Tibial artery (tissue), 4 donors: ENCODE results near the gene FSIP1.

Source experiments
- DNase-seq, 2 donors: peaks; one replicate each; pipeline ENCODE4 v3.0.0-alpha.2; 2019
- H3K27ac ChIP-seq, 2 donors: fragments of 200-600 bp; sonication (generic) in 1 of 2; 1 replicate in 1 of 2; 2 replicates in 1 of 2; pipeline ENCODE4 v1.5.1; 2018 to 2019; ENCODE audit warnings: mild to moderate bottlenecking in 1 of 2
- H3K27me3 ChIP-seq, 2 donors: fragments of 200-600 bp; sonication (generic) in 1 of 2; one replicate each; pipeline versions ENCODE4 v1.5.1 to v1.6.0; 2016 to 2019
- H3K36me3 ChIP-seq, 3 donors: fragments of 200-600 bp; sonication (generic) in 2 of 3; one replicate each; pipeline ENCODE4 v1.5.1; 2016 to 2019; ENCODE audit warnings: mild to moderate bottlenecking in 2 of 3
- H3K4me1 ChIP-seq, 4 donors: fragments of 200-600 bp; sonication (generic) in 2 of 4; 1 replicate in 3 of 4; 2 replicates in 1 of 4; pipeline ENCODE4 v1.5.1; 2016 to 2019
- H3K4me3 ChIP-seq, 2 donors: fragments of 200-600 bp; sonication (generic) in 1 of 2; 1 replicate in 1 of 2; 2 replicates in 1 of 2; pipeline ENCODE4 v1.5.1; 2018 to 2019; ENCODE audit warnings: mild to moderate bottlenecking in 2 of 2
- H3K9me3 ChIP-seq, 3 donors: fragments of 200-600 bp; sonication (generic) in 1 of 3; one replicate each; pipeline ENCODE4 v1.5.1; 2016 to 2019
- intact Hi-C: fragments of 100-400 bp; cut with DNase I; formaldehyde crosslinking; loops from one replicate; pipeline ENCODE4 v1.15.0; 2023; ENCODE audit warnings: low total_unique reads
- TF ChIP-seq, protein P1 (sequence below), 2 experiments: fragments of 200-600 bp in 1 of 2; fragments of 450-650 bp in 1 of 2; IDR thresholded peaks; one replicate each; pipeline ENCODE4 v1.5.1; 2017 to 2019; ENCODE audit warnings: antibody characterized with exemption in 2 of 2, mild to moderate bottlenecking in 1 of 2, moderate library complexity in 1 of 2

The FSIP1 gene

DNA sequence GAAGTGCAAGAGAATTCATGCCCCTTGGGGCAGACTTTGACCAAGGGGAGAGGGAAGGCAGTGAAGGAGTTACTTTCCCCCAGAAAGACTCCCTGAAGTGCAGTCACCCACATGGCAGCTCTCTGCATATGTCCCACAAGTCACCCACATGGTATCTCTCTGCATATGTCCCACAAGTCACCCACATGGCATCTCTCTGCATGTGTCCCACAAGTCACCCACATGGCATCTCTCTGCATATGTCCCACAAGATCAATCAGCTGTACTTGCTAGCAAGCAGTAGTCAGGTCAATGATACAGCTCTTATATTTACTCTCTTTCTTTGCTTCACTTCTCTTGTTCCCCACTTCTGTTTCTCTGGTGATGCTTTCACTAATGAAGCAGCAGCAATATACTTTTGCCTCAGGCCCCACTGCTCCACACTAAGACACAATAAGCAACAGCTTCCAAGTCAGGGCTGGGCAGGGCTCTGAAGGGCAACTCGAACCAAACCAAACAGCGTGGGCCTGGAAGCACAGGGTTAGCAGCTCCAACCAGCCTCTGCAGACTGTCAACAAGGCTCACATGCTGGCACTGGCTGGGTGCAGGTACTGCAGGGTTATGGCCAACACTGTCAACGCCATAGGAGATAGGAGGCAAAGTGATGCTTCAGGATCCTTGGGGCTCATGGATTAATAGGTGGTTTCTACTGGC, 155.0 kb downstream of the FSIP1 start:
- Histone ChIP-seq H3K27ac (peak overlapping the region in 1 of 2 donors; percentile 11), H3K9me3 (no peaks in the 10 kb centered on the region), H3K4me3 (no peak overlapping the region), H3K36me3 (no peaks in the 10 kb centered on the region), H3K27me3 (no peaks in the 10 kb centered on the region), H3K4me1 (peaks cover 5 to 35% (median 17%) of the 10 kb centered on the region in 4 donors)
- TF ChIP-seq, protein P1, sequence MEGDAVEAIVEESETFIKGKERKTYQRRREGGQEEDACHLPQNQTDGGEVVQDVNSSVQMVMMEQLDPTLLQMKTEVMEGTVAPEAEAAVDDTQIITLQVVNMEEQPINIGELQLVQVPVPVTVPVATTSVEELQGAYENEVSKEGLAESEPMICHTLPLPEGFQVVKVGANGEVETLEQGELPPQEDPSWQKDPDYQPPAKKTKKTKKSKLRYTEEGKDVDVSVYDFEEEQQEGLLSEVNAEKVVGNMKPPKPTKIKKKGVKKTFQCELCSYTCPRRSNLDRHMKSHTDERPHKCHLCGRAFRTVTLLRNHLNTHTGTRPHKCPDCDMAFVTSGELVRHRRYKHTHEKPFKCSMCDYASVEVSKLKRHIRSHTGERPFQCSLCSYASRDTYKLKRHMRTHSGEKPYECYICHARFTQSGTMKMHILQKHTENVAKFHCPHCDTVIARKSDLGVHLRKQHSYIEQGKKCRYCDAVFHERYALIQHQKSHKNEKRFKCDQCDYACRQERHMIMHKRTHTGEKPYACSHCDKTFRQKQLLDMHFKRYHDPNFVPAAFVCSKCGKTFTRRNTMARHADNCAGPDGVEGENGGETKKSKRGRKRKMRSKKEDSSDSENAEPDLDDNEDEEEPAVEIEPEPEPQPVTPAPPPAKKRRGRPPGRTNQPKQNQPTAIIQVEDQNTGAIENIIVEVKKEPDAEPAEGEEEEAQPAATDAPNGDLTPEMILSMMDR (IDR thresholded peaks at IDR 0.05), result no peak
- intact Hi-C loops, result no loop called here
- DNase-seq, result no peak

DNA sequence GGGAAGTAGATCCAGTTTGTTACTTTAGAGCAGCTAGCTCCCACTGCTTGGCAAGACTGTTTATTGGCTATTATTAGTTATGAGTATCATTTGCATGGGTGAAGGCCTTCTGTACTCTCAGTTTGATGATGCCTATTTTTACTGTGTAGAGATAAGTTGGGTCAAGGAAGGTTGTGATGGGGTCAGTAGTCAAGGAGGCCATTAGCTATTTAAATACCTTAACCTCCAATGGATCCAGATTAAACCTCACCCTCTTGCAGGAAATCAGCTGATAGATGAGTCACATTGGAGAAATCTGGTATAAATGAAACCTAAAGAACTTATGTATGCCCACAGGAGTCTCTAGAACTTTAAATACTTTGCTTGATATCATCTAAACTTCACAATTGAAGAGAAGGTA, 156.8 kb downstream of the FSIP1 start:
- peaks cover 5 to 35% (median 17%) of the 10 kb centered on the region in 4 donors for H3K4me1 ChIP-seq
- no peak overlapping the region for H3K27ac ChIP-seq
- no peak for DNase-seq
- H3K9me3 ChIP-seq, result no peaks in the 10 kb centered on the region
- no peaks in the 10 kb centered on the region for H3K27me3 ChIP-seq
- H3K36me3 ChIP-seq, result no peaks in the 10 kb centered on the region
- intact Hi-C loops, result no loop called here
- TF ChIP-seq, protein P1 (IDR thresholded peaks at IDR 0.05), result no peak
- H3K4me3 ChIP-seq, result no peak overlapping the region

DNA sequence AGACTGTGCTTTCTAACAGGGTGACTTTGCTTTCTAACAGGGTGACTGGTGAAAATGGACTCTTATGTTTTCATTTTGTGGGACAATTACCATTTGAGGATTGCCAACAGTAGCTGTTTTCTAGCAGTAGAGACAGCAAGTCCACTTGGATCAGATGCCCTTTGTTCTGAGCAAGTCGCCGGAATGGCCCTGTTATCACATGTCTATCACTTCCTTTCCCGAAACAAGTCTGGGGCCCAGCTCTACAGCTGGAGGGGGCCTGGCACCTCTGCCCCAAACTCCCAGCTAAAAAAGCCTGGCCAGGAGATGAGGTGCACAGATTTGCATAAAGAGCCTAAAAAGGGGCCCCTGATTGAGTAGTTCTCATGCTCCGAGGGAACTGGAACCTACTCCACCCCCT, 157.2 kb downstream of the FSIP1 start:
- H3K27me3 ChIP-seq, result no peaks in the 10 kb centered on the region
- TF ChIP-seq, protein P1 (IDR thresholded peaks at IDR 0.05), result no peak
- H3K27ac ChIP-seq, result peak overlapping the region; percentile 54 to 58
- no peaks in the 10 kb centered on the region for H3K36me3 ChIP-seq
- H3K4me1 ChIP-seq, result peaks cover 5 to 35% (median 17%) of the 10 kb centered on the region in 4 donors
- intact Hi-C loops, result no loop called here
- no peak for DNase-seq
- H3K9me3 ChIP-seq, result no peaks in the 10 kb centered on the region
- no peak overlapping the region for H3K4me3 ChIP-seq

DNA sequence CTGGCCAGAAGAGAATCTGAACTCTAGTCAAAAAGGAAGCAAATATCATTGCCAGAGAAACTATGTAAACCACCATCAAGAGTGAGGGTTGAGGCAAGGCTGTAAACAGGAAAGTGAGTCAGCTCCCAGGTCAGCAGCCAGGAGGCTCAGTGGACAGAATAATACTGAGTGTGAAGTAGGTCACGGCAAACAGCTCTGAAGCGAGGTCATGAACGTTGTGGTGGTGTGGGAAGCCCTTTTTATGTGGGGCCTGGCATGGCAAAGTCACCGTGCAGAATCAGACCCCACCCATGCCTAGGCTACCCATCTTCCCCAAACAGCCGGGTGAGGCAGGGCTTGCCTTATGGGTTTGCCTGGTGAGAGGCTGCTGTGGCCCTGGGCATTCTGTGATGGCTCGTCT, 157.8 kb downstream of the FSIP1 start:
- H3K27ac ChIP-seq, result peak overlapping the region; percentile 54 to 58
- H3K4me3 ChIP-seq, result no peak overlapping the region
- no peaks in the 10 kb centered on the region for H3K36me3 ChIP-seq
- no peaks in the 10 kb centered on the region for H3K27me3 ChIP-seq
- H3K9me3 ChIP-seq, result no peaks in the 10 kb centered on the region
- TF ChIP-seq, protein P1 (IDR thresholded peaks at IDR 0.05), result peak in 1 of 2 experiments; percentile 14
- H3K4me1 ChIP-seq, result peaks cover 5 to 35% (median 17%) of the 10 kb centered on the region in 4 donors
- DNase-seq, result peak; percentile 73 to 82
- intact Hi-C loops, result no loop called here

DNA sequence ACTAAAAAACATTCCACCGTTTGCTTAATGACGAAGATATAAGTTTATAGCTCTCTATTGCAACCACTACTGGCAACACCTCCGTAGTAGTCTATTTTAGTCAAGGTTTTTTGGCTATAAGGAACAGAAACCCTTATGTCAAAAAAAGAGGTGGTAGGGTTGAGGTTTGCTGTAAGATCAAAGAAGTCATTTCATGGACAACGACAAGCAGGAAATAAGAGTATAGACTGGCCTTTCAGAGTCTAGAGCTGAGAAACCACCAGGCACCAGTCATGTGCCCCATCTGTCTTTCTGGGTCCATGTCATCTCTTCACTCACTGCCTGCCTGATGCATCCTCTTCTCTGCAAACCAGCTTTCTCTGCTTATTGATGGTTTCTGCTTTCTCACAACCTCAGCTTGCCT, 159.1 kb downstream of the FSIP1 start:
- intact Hi-C loops, result no loop called here
- peaks cover 5 to 29% (median 15%) of the 10 kb centered on the region in 4 donors for H3K4me1 ChIP-seq
- TF ChIP-seq, protein P1 (IDR thresholded peaks at IDR 0.05), result no peak
- no peak for DNase-seq
- no peak overlapping the region for H3K4me3 ChIP-seq
- H3K9me3 ChIP-seq, result no peaks in the 10 kb centered on the region
- H3K27me3 ChIP-seq, result no peaks in the 10 kb centered on the region
- H3K36me3 ChIP-seq, result no peaks in the 10 kb centered on the region
- no peak overlapping the region for H3K27ac ChIP-seq
